ENCODE results near the gene POLD1. TPM values are rescaled to one million over a fixed set of nuclear protein-coding genes. Genes with fewer than 3 reads are reported as not detected.

Gene POLD1
- total and polyA plus RNA-seq, 2 donors (not counting 3 experiments of a cell fraction or from before 2014, with no cell fraction given) = 40.9 to 63.9 TPM

DNA sequence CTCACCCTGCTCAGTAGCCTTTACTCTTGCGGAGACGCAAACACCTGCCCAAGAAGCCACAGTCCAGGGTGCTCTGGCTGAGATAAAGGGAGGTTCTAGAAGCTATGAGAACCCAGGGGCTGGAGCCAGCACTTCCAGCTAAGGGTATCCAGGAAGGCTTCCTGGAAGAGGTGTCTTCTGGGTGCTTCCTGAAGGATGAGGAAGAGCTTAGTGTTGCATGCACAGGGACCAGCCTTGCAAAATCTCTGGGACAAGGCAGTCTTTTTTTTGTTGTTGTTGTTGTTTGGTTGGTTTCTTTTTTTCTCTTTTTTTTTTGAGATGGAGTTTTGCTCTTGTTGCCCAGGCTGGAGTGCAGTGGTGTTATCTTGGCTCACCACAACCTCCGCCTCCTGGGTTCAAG is 69.1 kb downstream of the POLD1 start:
- POLR2A ChIA-PET = no interaction called here
- dilution Hi-C loops (cut with MboI; ENCODE audit: extremely low pct_ligation_motif_present, low sequenced_read_pairs) = no loop called here
- no TSS peak for BruUV-seq (replicated peaks)

DNA sequence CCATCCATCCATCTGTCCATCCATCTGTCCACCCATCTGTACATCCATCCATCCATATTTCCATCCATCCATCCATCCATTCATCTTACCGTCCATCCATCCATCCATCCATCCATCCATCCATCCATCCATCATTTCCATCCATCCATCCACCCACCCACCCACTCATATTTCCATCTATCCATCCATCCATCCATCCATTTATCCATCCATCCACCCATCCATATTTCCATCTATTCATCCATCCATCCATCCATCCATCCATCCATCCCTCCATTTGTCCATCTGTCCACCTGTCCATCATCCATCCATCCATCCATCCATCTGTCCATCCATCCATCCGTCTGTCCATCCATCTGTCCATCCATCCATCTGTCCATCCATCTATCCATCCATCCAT is 71.8 kb downstream of the POLD1 start:
- TF ChIP-seq POLR2A (IDR thresholded peaks at IDR 0.05; ENCODE audit: low read depth, low read length) (no peak), EZH2 (IDR thresholded peaks at IDR 0.05; ENCODE audit: borderline replicate concordance, low read depth, low read length, severe bottlenecking) (no peak), MYC (IDR thresholded peaks at IDR 0.05; ENCODE audit: low read depth, low read length) (no peak), JUN (IDR thresholded peaks at IDR 0.05; ENCODE audit: borderline replicate concordance, insufficient read depth, insufficient read length, low read depth) (no peak), POLR2AphosphoS5 (IDR thresholded peaks at IDR 0.05; ENCODE audit: insufficient read depth, low read depth, low read length) (no peak), FOS (IDR thresholded peaks at IDR 0.05; ENCODE audit: borderline replicate concordance, insufficient read depth, low read length) (no peak), GATA2 (IDR thresholded peaks at IDR 0.05; ENCODE audit: insufficient read depth, insufficient read length, low read depth, low read length) (no peak)
- TF ChIP-seq, protein P1, sequence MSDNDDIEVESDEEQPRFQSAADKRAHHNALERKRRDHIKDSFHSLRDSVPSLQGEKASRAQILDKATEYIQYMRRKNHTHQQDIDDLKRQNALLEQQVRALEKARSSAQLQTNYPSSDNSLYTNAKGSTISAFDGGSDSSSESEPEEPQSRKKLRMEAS (IDR thresholded peaks at IDR 0.05; ENCODE audit: insufficient read depth, insufficient read length) = no peak
- TF ChIP-seq, protein P2, sequence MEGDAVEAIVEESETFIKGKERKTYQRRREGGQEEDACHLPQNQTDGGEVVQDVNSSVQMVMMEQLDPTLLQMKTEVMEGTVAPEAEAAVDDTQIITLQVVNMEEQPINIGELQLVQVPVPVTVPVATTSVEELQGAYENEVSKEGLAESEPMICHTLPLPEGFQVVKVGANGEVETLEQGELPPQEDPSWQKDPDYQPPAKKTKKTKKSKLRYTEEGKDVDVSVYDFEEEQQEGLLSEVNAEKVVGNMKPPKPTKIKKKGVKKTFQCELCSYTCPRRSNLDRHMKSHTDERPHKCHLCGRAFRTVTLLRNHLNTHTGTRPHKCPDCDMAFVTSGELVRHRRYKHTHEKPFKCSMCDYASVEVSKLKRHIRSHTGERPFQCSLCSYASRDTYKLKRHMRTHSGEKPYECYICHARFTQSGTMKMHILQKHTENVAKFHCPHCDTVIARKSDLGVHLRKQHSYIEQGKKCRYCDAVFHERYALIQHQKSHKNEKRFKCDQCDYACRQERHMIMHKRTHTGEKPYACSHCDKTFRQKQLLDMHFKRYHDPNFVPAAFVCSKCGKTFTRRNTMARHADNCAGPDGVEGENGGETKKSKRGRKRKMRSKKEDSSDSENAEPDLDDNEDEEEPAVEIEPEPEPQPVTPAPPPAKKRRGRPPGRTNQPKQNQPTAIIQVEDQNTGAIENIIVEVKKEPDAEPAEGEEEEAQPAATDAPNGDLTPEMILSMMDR (IDR thresholded peaks at IDR 0.05; ENCODE audit: extremely low read depth in 1 of 2, insufficient read depth in 1 of 2, low read depth in 1 of 2, low read length in 2 of 2) = no peak
- ChIA-PET CTCF (no interaction called here), POLR2A (no interaction called here)
- FAIRE-seq (no peak), DNase-seq (ENCODE audit: low read depth, low spot score) (no peak)
- Histone ChIP-seq H2AFZ (ENCODE audit: low read depth, low read length) (no peak overlapping the region), H4K20me1 (replicated peaks; ENCODE audit: control insufficient read depth, extremely low read depth, insufficient read depth, low read length) (no peaks in the 10 kb centered on the region), H3K9me3 (replicated peaks; ENCODE audit: control insufficient read depth, insufficient read depth, low read length) (no peaks in the 10 kb centered on the region), H3K79me2 (ENCODE audit: control insufficient read depth, insufficient read depth, low read length) (no peaks in the 10 kb centered on the region), H3K4me1 (ENCODE audit: control insufficient read depth, extremely low read depth, insufficient read depth, low read length) (no peaks in the 10 kb centered on the region), H3K9ac (replicated peaks; ENCODE audit: extremely low read depth, insufficient read depth, low read length) (no peak overlapping the region), H3K4me2 (ENCODE audit: insufficient read depth, low read length) (no peak overlapping the region), H3K27ac (ENCODE audit: insufficient read depth, low read depth, low read length) (no peak overlapping the region), H3K36me3 (ENCODE audit: control insufficient read depth in 2 of 2, extremely low read depth in 1 of 2, insufficient read depth in 2 of 2, low read length in 2 of 2) (no peaks in the 10 kb centered on the region), H3K27me3 (ENCODE audit: control insufficient read depth in 2 of 2, insufficient read depth in 2 of 2, low read length in 2 of 2) (no peaks in the 10 kb centered on the region), H3K9me1 (replicated peaks; ENCODE audit: control insufficient read depth, extremely low read depth, insufficient read depth, low read length) (no peaks in the 10 kb centered on the region), H3K4me3 (replicated peaks in 1 of 3; ENCODE audit: insufficient read depth in 1 of 3, low read depth in 1 of 3, low read length in 3 of 3) (no peak overlapping the region)
- intact Hi-C loops (cut with micrococcal nuclease) = no loop called here
- dilution Hi-C loops (cut with MboI; ENCODE audit: extremely low pct_ligation_motif_present, low sequenced_read_pairs) = no loop called here
- BruUV-seq (replicated peaks) = no TSS peak

More for the DNA sequence above, 69.1 kb downstream of the POLD1 start:
- no peaks in the 10 kb centered on the region for H3K27me3 ChIP-seq (ENCODE audit: control insufficient read depth in 2 of 2, insufficient read depth in 2 of 2, low read length in 2 of 2)
- H3K9ac ChIP-seq (replicated peaks; ENCODE audit: extremely low read depth, insufficient read depth, low read length) = no peak overlapping the region
- no peaks in the 10 kb centered on the region for H3K9me1 ChIP-seq (replicated peaks; ENCODE audit: control insufficient read depth, extremely low read depth, insufficient read depth, low read length)
- H3K4me3 ChIP-seq (replicated peaks in 1 of 3; ENCODE audit: insufficient read depth in 1 of 3, low read depth in 1 of 3, low read length in 3 of 3) = no peak overlapping the region
- H4K20me1 ChIP-seq (replicated peaks; ENCODE audit: control insufficient read depth, extremely low read depth, insufficient read depth, low read length) = no peaks in the 10 kb centered on the region
- no peak overlapping the region for H3K27ac ChIP-seq (ENCODE audit: insufficient read depth, low read depth, low read length)
- no peak overlapping the region for H2AFZ ChIP-seq (ENCODE audit: low read depth, low read length)
- H3K79me2 ChIP-seq (ENCODE audit: control insufficient read depth, insufficient read depth, low read length) = no peaks in the 10 kb centered on the region
- no peaks in the 10 kb centered on the region for H3K9me3 ChIP-seq (replicated peaks; ENCODE audit: control insufficient read depth, insufficient read depth, low read length)
- CTCF ChIA-PET = interaction anchor here (0.8 to 1.4 kb wide), 3 partner anchors 13 to 96 kb away, joined by 3 to 4 read pairs (median 3); no protein-coding TSS in a partner anchor
- no peaks in the 10 kb centered on the region for H3K36me3 ChIP-seq (ENCODE audit: control insufficient read depth in 2 of 2, extremely low read depth in 1 of 2, insufficient read depth in 2 of 2, low read length in 2 of 2)
- DNase-seq (ENCODE audit: low read depth, low spot score) = no peak
- intact Hi-C loops (cut with micrococcal nuclease) = no loop called here
- H3K4me1 ChIP-seq (ENCODE audit: control insufficient read depth, extremely low read depth, insufficient read depth, low read length) = no peaks in the 10 kb centered on the region
- no peak for FAIRE-seq
- no peak for TF ChIP-seq JUN (IDR thresholded peaks at IDR 0.05; ENCODE audit: borderline replicate concordance, insufficient read depth, insufficient read length, low read depth)
- TF ChIP-seq, protein P1 (IDR thresholded peaks at IDR 0.05; ENCODE audit: insufficient read depth, insufficient read length) = no peak
- no peak for TF ChIP-seq MYC (IDR thresholded peaks at IDR 0.05; ENCODE audit: low read depth, low read length)
- no peak for TF ChIP-seq GATA2 (IDR thresholded peaks at IDR 0.05; ENCODE audit: insufficient read depth, insufficient read length, low read depth, low read length)
- TF ChIP-seq POLR2A (IDR thresholded peaks at IDR 0.05; ENCODE audit: low read depth, low read length) = no peak
- TF ChIP-seq POLR2AphosphoS5 (IDR thresholded peaks at IDR 0.05; ENCODE audit: insufficient read depth, low read depth, low read length) = no peak
- no peak overlapping the region for H3K4me2 ChIP-seq (ENCODE audit: insufficient read depth, low read length)
